GM18502 (cell line): ENCODE data around the gene KIAA0319L.
A peak's percentile ranks its signal among the peaks of the same experiment; 100 is the strongest.
"Not testable (repeated sequence)": the region's sequence is repeated elsewhere in the genome, so short reads cannot be mapped to it uniquely, and the experiment has no call there.

Source experiments
- ATAC-seq: cut with Tn5 transposase; IDR thresholded peaks from one replicate; pipeline ENCODE4 v1.9.1; 2021; ENCODE audit warnings: mild to moderate bottlenecking; ENCODE audit not compliant: unreplicated experiment, poor library complexity

The KIAA0319L gene

GRCh38 chr1:35557118-35557610, at the start of gene KIAA0319L:
Gene KIAA0319L, minus strand, starts transcription at chr1:35557403. Its CDS starts 2,912 bp downstream, at chr1:35554491.
- ATAC-seq: peak; percentile 77

- no peak for ATAC-seq
Observed at GRCh38 chr1:35605867-35606182, 48.6 kb upstream of the KIAA0319L start.

DNA sequence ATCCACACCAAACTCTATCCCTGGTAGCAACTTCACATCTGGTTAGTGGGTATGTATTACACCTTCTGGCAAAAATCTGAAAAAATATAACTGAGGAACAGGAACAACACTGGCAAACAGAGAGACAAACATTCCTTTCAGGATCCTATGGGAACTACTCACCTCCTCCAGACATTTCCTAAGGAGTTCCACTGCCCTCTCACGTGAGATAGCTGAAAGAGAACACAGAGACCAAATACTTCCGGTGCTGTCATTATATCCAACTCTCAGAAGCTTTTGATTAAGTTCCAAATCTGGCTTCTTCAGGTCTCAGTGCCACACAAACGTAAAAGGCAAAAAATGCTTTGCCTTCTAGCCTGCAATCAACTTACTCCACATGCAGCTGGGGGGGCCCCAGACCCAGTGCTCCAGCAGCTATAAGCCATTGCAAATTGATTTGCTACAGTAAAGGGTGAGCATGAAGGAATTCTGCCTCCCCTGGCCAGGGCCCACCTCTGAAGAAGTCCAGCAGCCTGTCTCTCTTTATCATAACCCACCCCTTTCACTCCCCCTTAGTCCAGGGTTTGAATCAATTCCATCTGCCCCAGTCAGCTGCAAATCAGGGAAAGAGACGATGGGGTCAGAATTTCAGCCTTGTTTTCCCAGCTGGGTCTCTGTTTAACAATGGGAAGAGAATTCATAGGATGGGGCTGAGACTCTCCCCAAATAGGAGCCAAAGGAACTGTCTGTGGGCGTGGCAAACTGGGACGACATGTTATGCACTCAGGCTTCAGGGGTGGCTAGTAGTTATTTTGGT, 48.1 kb upstream of the KIAA0319L start:
- ATAC-seq: no peak

GRCh38 chr1:35603941-35604340, 46.7 kb upstream of the KIAA0319L start:
- ATAC-seq: no peak

GRCh38 chr1:35603468-35603867, 46.3 kb upstream of the KIAA0319L start:
- ATAC-seq: no peak

DNA sequence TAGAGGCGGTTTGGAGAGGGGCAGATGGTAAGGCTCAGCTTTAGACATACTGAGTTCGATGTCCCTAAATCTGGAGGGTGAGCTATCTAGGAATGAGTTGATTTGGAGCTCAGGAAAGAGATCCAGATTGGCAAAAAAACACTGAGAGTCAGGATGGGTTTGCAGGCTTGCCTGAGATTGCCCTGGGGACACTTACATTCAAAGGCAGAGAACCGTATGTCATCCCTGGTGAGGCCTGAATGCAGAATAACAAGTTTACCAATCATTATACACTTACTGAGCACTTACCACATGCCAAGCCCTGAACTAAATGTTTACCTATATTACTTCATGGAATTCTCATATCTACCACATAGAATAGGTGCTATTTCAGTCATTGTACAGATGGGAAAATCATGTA, 43.4 kb upstream of the KIAA0319L start:
- ATAC-seq: no peak

DNA sequence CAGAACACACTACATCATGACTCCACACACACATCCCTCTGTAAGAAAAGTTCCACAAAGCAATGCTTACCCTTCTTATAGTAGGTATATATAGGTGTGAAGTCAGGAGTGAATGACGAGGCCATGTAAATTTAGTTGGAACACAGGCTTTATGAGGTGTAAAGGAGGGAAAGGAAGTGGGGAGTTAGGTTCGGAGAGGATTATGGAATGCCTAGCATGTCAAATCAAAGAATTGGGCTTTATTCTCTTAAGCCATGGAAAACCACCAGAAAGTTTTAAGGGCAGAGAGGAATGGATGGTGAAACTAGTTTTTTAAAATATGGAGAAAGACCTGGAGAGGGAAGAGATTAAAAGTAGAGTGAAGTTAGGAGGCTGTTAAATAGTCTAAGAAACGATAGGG, 42.2 kb upstream of the KIAA0319L start:
- ATAC-seq: no peak

DNA sequence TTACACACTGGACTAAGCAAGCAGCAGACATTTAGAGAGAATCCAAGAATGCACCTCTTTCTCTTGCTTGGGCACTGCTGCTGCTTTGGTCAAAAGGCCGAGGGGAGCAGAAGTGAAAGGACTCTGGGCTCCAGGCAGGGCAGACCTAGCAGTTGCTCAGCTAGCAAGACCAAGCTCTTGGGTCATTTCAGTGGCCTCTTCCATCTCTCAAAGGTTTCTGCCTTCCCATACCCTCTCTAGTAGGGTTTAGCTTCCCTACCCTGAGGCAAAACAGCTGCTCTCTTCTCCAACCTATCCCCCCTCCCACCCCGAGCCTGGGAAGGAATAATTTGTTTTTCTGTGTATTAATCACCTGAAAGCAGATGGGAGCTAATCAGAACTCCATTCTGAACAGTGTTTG, 41.7 kb upstream of the KIAA0319L start:
- no peak for ATAC-seq

- ATAC-seq: no peak
Observed at GRCh38 chr1:35597870-35598269, 40.7 kb upstream of the KIAA0319L start.

- no peak for ATAC-seq
Observed at GRCh38 chr1:35595684-35596083, 38.5 kb upstream of the KIAA0319L start.

GRCh38 chr1:35594005-35594760, 37.0 kb upstream of the KIAA0319L start:
- no peak for ATAC-seq

DNA sequence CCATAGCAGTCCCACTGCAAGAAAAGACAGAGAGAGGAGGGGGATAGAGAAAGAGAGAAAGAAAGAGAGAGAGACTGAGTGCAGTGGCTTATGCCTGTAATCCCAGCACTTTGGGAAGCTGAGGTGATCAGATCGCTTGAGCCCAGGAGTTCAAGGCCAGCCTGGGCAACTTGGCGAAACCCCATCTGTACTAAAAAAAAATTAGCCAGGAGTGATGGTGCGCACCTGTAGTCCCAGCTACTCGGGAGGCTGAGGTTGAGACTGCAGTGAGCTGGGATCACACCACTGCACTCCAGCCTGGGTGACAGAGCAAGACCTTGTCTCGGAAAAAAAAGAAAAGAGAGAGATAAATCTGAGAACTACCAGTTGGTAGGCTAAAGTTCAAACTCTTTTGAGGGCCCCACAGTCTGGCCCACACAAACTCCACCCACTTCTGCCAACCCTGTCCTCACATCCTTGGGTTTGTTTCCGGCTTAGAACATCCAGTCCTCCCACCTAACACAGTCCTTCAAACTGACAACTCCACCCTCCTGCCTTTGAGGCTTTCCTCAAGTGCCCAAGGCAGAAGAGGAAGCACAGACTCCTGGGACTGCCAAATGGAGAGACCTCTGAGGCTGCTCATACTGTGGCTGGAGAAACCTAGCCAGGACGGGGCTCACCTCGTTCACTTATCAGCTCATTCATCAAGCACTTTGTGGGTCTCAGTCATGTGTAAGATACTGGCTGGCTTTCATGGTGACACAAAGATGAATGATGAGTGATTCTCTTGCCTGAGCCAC, 36.0 kb upstream of the KIAA0319L start:
- ATAC-seq: no peak

GRCh38 chr1:35591211-35591610, 34.0 kb upstream of the KIAA0319L start:
- ATAC-seq: no peak

DNA sequence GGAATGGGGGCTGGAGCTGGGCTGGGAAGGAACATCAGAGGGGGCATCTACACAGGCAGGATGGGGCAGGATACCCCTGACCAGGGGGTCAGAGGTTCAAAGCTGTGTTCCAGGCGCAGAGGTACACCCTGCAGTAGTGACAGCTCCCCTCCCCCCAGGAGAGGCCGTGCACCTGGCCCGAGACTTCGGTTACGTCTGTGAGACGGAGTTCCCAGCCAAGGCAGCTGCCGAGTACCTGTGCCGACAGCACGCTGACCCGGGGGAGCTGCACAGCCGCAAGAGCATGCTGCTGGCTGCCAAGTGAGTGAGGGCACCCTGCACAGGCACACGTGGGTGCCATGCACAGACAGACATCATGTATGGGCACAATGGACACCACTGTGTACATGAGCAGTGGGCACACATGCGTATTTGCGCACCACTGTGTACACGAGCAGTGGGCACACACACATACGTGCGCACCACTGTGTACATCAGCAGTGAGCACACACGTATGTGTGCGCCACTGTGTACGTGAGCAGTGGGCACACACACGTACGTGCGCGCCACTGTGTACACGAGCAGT, 33.4 kb upstream of the KIAA0319L start:
- no peak for ATAC-seq

GRCh38 chr1:35589516-35590427, 32.6 kb upstream of the KIAA0319L start:
- no peak for ATAC-seq

GRCh38 chr1:35588197-35588910, 31.2 kb upstream of the KIAA0319L start:
- no peak for ATAC-seq

- no peak for ATAC-seq
Observed at GRCh38 chr1:35587736-35588135, 30.5 kb upstream of the KIAA0319L start.

GRCh38 chr1:35586808-35587207, 29.6 kb upstream of the KIAA0319L start:
- ATAC-seq: no peak

- ATAC-seq: not testable (repeated sequence)
Observed at GRCh38 chr1:35585805-35586204, 28.6 kb upstream of the KIAA0319L start.
